IMR-90 (cell line): ENCODE data around the gene KPNA5. TPM values are rescaled to one million over a fixed set of nuclear protein-coding genes. Genes with fewer than 3 reads are reported as not detected.

Experiments used
- ATAC-seq: fragments of 200-7000 bp; cut with Tn5 transposase; 2 replicates; pipeline ENCODE4 v1.9.1; 2020; ENCODE audit warnings: low read depth, mild to moderate bottlenecking, moderate library complexity
- BruUV-seq: library from RNA; stranded (reverse); fragments of 400-500 nt; replicated peaks from 2 replicates; lab custom pipeline; 2021; lab: Mats Ljungman, UMichigan
- CTCF ChIA-PET: fragments of 300-600 bp; formaldehyde crosslinking; extraction: SDS; loops from one replicate; lab custom pipeline; 2021; ENCODE audit warnings: antibody characterized with exemption; lab: Yijun Ruan, JAX
- POLR2A ChIA-PET: fragments of 300-600 bp; sonication (Branson Sonifier 250); formaldehyde crosslinking; loops from one replicate; lab custom pipeline; 2022; ENCODE audit warnings: antibody characterized with exemption; ENCODE audit not compliant: unreplicated experiment; lab: Charles Lee
- DNase-seq: peaks from one replicate; pipeline ENCODE4 v3.0.0; 2013
- H2AFZ ChIP-seq: replicated peaks from 2 replicates; pipeline ENCODE3; 2013; ENCODE audit warnings: low read length, mild to moderate bottlenecking; ENCODE audit not compliant: poor library complexity
- H2AK5ac ChIP-seq: 2 replicates; pipeline ENCODE4 v1.6.1; 2013; ENCODE audit warnings: low read depth, low read length, inconsistent platforms
- H2AK9ac ChIP-seq: replicated peaks from 2 replicates; pipeline ENCODE3; 2013; ENCODE audit warnings: mild to moderate bottlenecking, low read depth, low read length, moderate library complexity; ENCODE audit not compliant: poor library complexity
- H2BK120ac ChIP-seq: 2 replicates; pipeline ENCODE4 v1.6.1; 2013; ENCODE audit warnings: low read depth, low read length, inconsistent platforms
- H2BK15ac ChIP-seq: 3 replicates; pipeline ENCODE4 v1.6.1; 2013; ENCODE audit warnings: low read depth, low read length, inconsistent platforms
- H2BK20ac ChIP-seq: 2 replicates; pipeline ENCODE4 v1.6.1; 2013; ENCODE audit warnings: low read depth, mild to moderate bottlenecking, inconsistent platforms, low read length, moderate library complexity
- H2BK5ac ChIP-seq: 2 replicates; pipeline ENCODE4 v1.6.1; 2013; ENCODE audit warnings: mild to moderate bottlenecking, low read depth, low read length, inconsistent platforms; ENCODE audit not compliant: poor library complexity, severe bottlenecking
- H3K14ac ChIP-seq: replicated peaks from 2 replicates; pipeline ENCODE4 v1.6.1; 2013; ENCODE audit warnings: low read depth, low read length, inconsistent platforms
- H3K18ac ChIP-seq: 2 replicates; pipeline ENCODE4 v1.6.1; 2013; ENCODE audit warnings: low read depth, low read length, control low read depth
- H3K23ac ChIP-seq: 2 replicates; pipeline ENCODE4 v1.6.1; 2013; ENCODE audit warnings: low read depth, low read length, inconsistent platforms
- H3K27ac ChIP-seq: 2 replicates; pipeline ENCODE4 v1.5.1; 2013; ENCODE audit warnings: mild to moderate bottlenecking, control low read depth, low read length; ENCODE audit not compliant: insufficient read depth
- H3K27me3 ChIP-seq: 2 replicates; pipeline ENCODE4 v1.6.1; 2013; ENCODE audit warnings: low read length; ENCODE audit not compliant: control insufficient read depth, insufficient read depth
- H3K36me3 ChIP-seq: 2 replicates; pipeline ENCODE4 v1.6.1; 2013; ENCODE audit warnings: low read length, mixed read lengths; ENCODE audit not compliant: control insufficient read depth, insufficient read depth
- H3K4ac ChIP-seq: 2 replicates; pipeline ENCODE4 v1.6.1; 2013; ENCODE audit warnings: low read depth, low read length, inconsistent platforms
- H3K4me1 ChIP-seq: 2 replicates; pipeline ENCODE4 v1.6.1; 2013; ENCODE audit warnings: low read length, mixed read lengths; ENCODE audit not compliant: control insufficient read depth, insufficient read depth
- H3K4me2 ChIP-seq: 2 replicates; pipeline ENCODE4 v1.6.1; 2013; ENCODE audit warnings: low read depth, mild to moderate bottlenecking, control low read depth, low read length, moderate library complexity
- H3K4me3 ChIP-seq: 2 replicates; pipeline ENCODE4 v1.5.1; 2013; ENCODE audit warnings: low read depth, mild to moderate bottlenecking, control low read depth, low read length, moderate library complexity; ENCODE audit not compliant: insufficient read depth
- H3K56ac ChIP-seq: 2 replicates; pipeline ENCODE4 v1.6.1; 2013; ENCODE audit warnings: low read length, inconsistent platforms; ENCODE audit not compliant: insufficient read depth; ENCODE audit errors: extremely low read depth
- H3K79me1 ChIP-seq, 2 experiments: 2 replicates each; pipeline ENCODE4 v1.6.1; 2013; ENCODE audit warnings: low read length in 2 of 2, inconsistent platforms in 1 of 2, low read depth in 1 of 2
- H3K9ac ChIP-seq: 2 replicates; pipeline ENCODE4 v1.6.1; 2013; ENCODE audit warnings: low read depth, low read length, control low read depth
- H3K9me1 ChIP-seq: 2 replicates; pipeline ENCODE4 v1.6.1; 2013; ENCODE audit warnings: low read length, inconsistent platforms; ENCODE audit not compliant: insufficient read depth
- H3K9me3 ChIP-seq: 2 replicates; pipeline ENCODE4 v1.6.1; 2013; ENCODE audit warnings: low read length; ENCODE audit not compliant: control insufficient read depth, insufficient read depth
- H4K20me1 ChIP-seq: 2 replicates; pipeline ENCODE4 v1.6.1; 2013; ENCODE audit warnings: low read length, inconsistent platforms; ENCODE audit not compliant: insufficient read depth
- H4K5ac ChIP-seq: 2 replicates; pipeline ENCODE4 v1.6.1; 2013; ENCODE audit warnings: mild to moderate bottlenecking, low read depth, low read length, control low read depth
- H4K8ac ChIP-seq, 2 experiments: 2 replicates each; pipeline ENCODE4 v1.6.1; 2013; ENCODE audit warnings: low read depth in 2 of 2, low read length in 2 of 2, control low read depth in 1 of 2, inconsistent platforms in 1 of 2
- H4K91ac ChIP-seq: 2 replicates; pipeline ENCODE4 v1.6.1; 2013; ENCODE audit warnings: low read depth, low read length, inconsistent platforms; ENCODE audit not compliant: insufficient read depth
- BHLHE40 ChIP-seq: fragments of 150-350 bp; IDR thresholded peaks from 2 replicates; pipeline ENCODE4 v1.6.1; 2016; ENCODE audit warnings: mild to moderate bottlenecking, low read depth, low read length
- CEBPB ChIP-seq: IDR thresholded peaks from 2 replicates; pipeline ENCODE4 v1.6.1; 2012; ENCODE audit warnings: low read depth, low read length, improper control_type of control experiment
- CHD1 ChIP-seq: IDR thresholded peaks from 2 replicates; pipeline ENCODE4 v1.6.1; 2012; ENCODE audit warnings: low read depth, low read length, improper control_type of control experiment
- FOS ChIP-seq: fragments of 150-350 bp; IDR thresholded peaks from 2 replicates; pipeline ENCODE4 v1.6.1; 2016; ENCODE audit warnings: low read depth, low read length
- MAFK ChIP-seq: IDR thresholded peaks from 2 replicates; pipeline ENCODE4 v1.6.1; 2012; ENCODE audit warnings: low read depth, low read length, improper control_type of control experiment
- MAZ ChIP-seq: IDR thresholded peaks from 2 replicates; pipeline ENCODE4 v1.6.1; 2012; ENCODE audit warnings: low read depth, mild to moderate bottlenecking, low read length, improper control_type of control experiment, moderate library complexity, borderline replicate concordance
- MXI1 ChIP-seq: IDR thresholded peaks from 2 replicates; pipeline ENCODE4 v1.6.1; 2012; ENCODE audit warnings: low read depth, mild to moderate bottlenecking, low read length, moderate library complexity, borderline replicate concordance
- NFE2L2 ChIP-seq: fragments of 150-350 bp; IDR thresholded peaks from 2 replicates; pipeline ENCODE4 v1.6.1; 2016; ENCODE audit warnings: low read depth, mild to moderate bottlenecking, low read length
- POLR2A ChIP-seq: IDR thresholded peaks from 2 replicates; pipeline ENCODE4 v1.6.1; 2012; ENCODE audit warnings: mild to moderate bottlenecking, low read depth, low read length
- RAD21 ChIP-seq: IDR thresholded peaks from 2 replicates; pipeline ENCODE4 v1.6.1; 2012; ENCODE audit warnings: low read length, improper control_type of control experiment
- RCOR1 ChIP-seq: IDR thresholded peaks from 2 replicates; pipeline ENCODE4 v1.6.1; 2012; ENCODE audit warnings: mild to moderate bottlenecking, low read length, improper control_type of control experiment; ENCODE audit not compliant: insufficient replicate concordance
- RFX5 ChIP-seq: IDR thresholded peaks from 2 replicates; pipeline ENCODE4 v1.8.0; 2012; ENCODE audit warnings: low read depth, mild to moderate bottlenecking, low read length, moderate library complexity
- SMC3 ChIP-seq: fragments of 150-350 bp; IDR thresholded peaks from 2 replicates; pipeline ENCODE4 v1.6.1; 2016; ENCODE audit warnings: low read depth, mild to moderate bottlenecking, antibody characterized with exemption, low read length, moderate library complexity
- WGBS, 2 experiments: methylation state at CpG; one replicate each; pipeline versions ENCODE4 v1.1.5 to v1.1.7; 2013; ENCODE audit warnings: missing lambda C conversion rate in 2 of 2; ENCODE audit not compliant: insufficient read length in 1 of 2; ENCODE audit errors: extremely low coverage in 2 of 2; 5-methylcytosine and 5-hydroxymethylcytosine counted together
- dilution Hi-C: fragments of 300-500 bp; cut with HindIII; formaldehyde crosslinking; loops from one replicate; pipeline ENCODE4 v1.14.3; 2018; ENCODE audit warnings: low sequenced_read_pairs; ENCODE audit not compliant: unreplicated experiment
- in situ Hi-C: fragments of 300-500 bp; cut with MboI; formaldehyde crosslinking; loops from 3 replicates; pipeline ENCODE4 v1.14.3; 2019; ENCODE audit warnings: low sequenced_read_pairs, inconsistent platforms, mixed read lengths
- intact Hi-C: fragments of 100-400 bp; cut with micrococcal nuclease; formaldehyde crosslinking; loops from 2 replicates; pipeline ENCODE4 v1.10.0; 2022
- polyA plus RNA-seq, 3 experiments: library from polyadenylated mRNA; depleted of rRNA; stranded (reverse); fragments of >200 nt; gene quantifications; 2 replicates each; pipeline ENCODE4 v1.2.3, GENCODE V29; 2012; ENCODE audit warnings: low replicate concordance in 1 of 3
- total RNA-seq: library from RNA; depleted of rRNA; stranded (reverse); fragments of >200 nt; gene quantifications from 2 replicates; pipeline ENCODE4 v1.2.3, GENCODE V29; 2012
- TF ChIP-seq, protein P1 (sequence below): fragments of 150-350 bp; IDR thresholded peaks from 2 replicates; pipeline ENCODE4 v1.6.1; 2016; ENCODE audit warnings: low read depth, mild to moderate bottlenecking, low read length, moderate library complexity, borderline replicate concordance
- TF ChIP-seq, protein P2 (sequence below): conservative IDR thresholded peaks from 2 replicates; pipeline ENCODE4 v1.5.1; 2012; ENCODE audit warnings: mild to moderate bottlenecking, low read depth, low read length, improper control_type of control experiment
- TF ChIP-seq, protein P3 (sequence below): fragments of 150-350 bp; IDR thresholded peaks from 2 replicates; pipeline ENCODE4 v1.6.1; 2017; ENCODE audit warnings: mild to moderate bottlenecking, antibody characterized with exemption, low read length, low read depth

Gene KPNA5
- total and polyA plus RNA-seq, 2 of the 4 experiments (the other 2 are of a cell fraction): 2.2 to 5.9 TPM

DNA sequence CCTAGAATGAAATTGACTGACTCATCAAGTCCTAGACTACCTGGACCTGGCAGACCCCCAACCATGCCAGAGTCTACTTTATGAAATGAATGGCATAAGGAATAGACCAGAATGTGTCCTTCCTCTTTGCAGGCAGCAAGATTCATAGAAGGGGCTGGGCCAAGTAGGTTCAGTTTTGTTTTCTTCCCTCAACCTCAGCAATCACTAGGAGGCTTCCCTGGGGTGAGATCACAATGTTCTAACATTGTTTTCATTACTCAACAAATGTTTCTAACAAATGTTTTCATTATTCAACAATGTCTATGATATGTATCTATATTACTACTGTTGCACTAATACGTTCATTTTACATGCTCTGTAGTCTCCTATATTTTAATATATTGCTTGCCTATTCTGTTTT is 92.9 kb downstream of the KPNA5 start:
- H3K4ac ChIP-seq: no peak overlapping the region
- H3K9me1 ChIP-seq: no peaks in the 10 kb centered on the region
- H3K27ac ChIP-seq: no peak overlapping the region
- no peaks in the 10 kb centered on the region for H3K36me3 ChIP-seq
- H3K4me1 ChIP-seq: no peaks in the 10 kb centered on the region
- H4K8ac ChIP-seq: no peak overlapping the region
- H3K56ac ChIP-seq: no peak overlapping the region
- H2AK9ac ChIP-seq: no peak overlapping the region
- H3K23ac ChIP-seq: no peak overlapping the region
- no peak overlapping the region for H3K9ac ChIP-seq
- no peak overlapping the region for H2BK15ac ChIP-seq
- ChIA-PET CTCF (no interaction called here), POLR2A (no interaction called here)
- no peak overlapping the region for H3K18ac ChIP-seq
- no peak overlapping the region for H2BK5ac ChIP-seq
- intact Hi-C loops: no loop called here
- ATAC-seq (no peak), DNase-seq (no peak)
- BruUV-seq: no TSS peak
- no peak overlapping the region for H3K14ac ChIP-seq
- H3K79me1 ChIP-seq: no peaks in the 10 kb centered on the region
- H4K20me1 ChIP-seq: no peaks in the 10 kb centered on the region
- TF ChIP-seq MAFK (no peak), MXI1 (no peak), CEBPB (no peak), POLR2A (no peak), RAD21 (no peak), CHD1 (no peak), FOS (no peak), NFE2L2 (no peak), SMC3 (no peak), MAZ (no peak), RFX5 (no peak), BHLHE40 (no peak), RCOR1 (no peak)
- TF ChIP-seq, protein P1, sequence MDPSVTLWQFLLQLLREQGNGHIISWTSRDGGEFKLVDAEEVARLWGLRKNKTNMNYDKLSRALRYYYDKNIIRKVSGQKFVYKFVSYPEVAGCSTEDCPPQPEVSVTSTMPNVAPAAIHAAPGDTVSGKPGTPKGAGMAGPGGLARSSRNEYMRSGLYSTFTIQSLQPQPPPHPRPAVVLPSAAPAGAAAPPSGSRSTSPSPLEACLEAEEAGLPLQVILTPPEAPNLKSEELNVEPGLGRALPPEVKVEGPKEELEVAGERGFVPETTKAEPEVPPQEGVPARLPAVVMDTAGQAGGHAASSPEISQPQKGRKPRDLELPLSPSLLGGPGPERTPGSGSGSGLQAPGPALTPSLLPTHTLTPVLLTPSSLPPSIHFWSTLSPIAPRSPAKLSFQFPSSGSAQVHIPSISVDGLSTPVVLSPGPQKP: no peak
- TF ChIP-seq, protein P2, sequence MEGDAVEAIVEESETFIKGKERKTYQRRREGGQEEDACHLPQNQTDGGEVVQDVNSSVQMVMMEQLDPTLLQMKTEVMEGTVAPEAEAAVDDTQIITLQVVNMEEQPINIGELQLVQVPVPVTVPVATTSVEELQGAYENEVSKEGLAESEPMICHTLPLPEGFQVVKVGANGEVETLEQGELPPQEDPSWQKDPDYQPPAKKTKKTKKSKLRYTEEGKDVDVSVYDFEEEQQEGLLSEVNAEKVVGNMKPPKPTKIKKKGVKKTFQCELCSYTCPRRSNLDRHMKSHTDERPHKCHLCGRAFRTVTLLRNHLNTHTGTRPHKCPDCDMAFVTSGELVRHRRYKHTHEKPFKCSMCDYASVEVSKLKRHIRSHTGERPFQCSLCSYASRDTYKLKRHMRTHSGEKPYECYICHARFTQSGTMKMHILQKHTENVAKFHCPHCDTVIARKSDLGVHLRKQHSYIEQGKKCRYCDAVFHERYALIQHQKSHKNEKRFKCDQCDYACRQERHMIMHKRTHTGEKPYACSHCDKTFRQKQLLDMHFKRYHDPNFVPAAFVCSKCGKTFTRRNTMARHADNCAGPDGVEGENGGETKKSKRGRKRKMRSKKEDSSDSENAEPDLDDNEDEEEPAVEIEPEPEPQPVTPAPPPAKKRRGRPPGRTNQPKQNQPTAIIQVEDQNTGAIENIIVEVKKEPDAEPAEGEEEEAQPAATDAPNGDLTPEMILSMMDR: no peak
- TF ChIP-seq, protein P3, sequence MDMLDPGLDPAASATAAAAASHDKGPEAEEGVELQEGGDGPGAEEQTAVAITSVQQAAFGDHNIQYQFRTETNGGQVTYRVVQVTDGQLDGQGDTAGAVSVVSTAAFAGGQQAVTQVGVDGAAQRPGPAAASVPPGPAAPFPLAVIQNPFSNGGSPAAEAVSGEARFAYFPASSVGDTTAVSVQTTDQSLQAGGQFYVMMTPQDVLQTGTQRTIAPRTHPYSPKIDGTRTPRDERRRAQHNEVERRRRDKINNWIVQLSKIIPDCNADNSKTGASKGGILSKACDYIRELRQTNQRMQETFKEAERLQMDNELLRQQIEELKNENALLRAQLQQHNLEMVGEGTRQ: no peak
- no peak overlapping the region for H2AFZ ChIP-seq
- no CpG with 5 or more reads among the region's 1 CpG for WGBS, 2 experiments
- dilution Hi-C loops: no loop called here
- no peak overlapping the region for H2BK120ac ChIP-seq
- no peak overlapping the region for H3K4me3 ChIP-seq
- no peak overlapping the region for H2BK20ac ChIP-seq
- H2AK5ac ChIP-seq: no peak overlapping the region
- no peak overlapping the region for H3K4me2 ChIP-seq
- H3K9me3 ChIP-seq: no peaks in the 10 kb centered on the region
- H3K27me3 ChIP-seq: no peaks in the 10 kb centered on the region
- no peak overlapping the region for H4K5ac ChIP-seq
- H4K91ac ChIP-seq: no peak overlapping the region
- in situ Hi-C loops: no loop called here
